ENCODE results near the gene WDR81.
A peak's percentile ranks its signal among the peaks of the same experiment; 100 is the strongest.
"Not testable (repeated sequence)": the region's sequence is repeated elsewhere in the genome, so short reads cannot be mapped to it uniquely, and the experiment has no call there.

WDR81 gene

DNA sequence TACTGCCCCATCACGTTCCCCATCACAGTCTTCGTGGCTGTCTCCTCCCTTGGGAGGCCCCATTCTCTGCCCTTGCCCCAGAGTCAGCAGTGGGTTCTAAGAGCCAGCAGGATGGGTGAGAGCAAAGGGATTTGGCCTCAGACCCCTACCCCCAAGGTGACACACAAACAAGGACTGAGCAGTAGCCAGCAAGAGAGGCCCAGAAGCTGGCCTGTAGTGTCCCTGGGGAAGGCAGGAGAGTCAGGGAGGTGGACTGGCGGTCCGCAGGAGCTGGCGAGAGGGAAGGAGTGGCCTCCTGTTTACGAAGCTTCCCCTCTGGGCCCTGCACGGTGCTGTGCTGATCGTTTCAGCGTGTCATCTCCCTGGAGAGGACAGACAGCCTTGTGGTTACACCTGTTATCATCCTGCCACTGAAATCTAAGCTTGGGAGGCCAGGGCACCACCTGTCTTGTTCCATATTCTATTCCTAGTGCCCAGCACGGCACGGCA, 8.4 kb downstream of the WDR81 start:
- TF ChIP-seq, protein P1, sequence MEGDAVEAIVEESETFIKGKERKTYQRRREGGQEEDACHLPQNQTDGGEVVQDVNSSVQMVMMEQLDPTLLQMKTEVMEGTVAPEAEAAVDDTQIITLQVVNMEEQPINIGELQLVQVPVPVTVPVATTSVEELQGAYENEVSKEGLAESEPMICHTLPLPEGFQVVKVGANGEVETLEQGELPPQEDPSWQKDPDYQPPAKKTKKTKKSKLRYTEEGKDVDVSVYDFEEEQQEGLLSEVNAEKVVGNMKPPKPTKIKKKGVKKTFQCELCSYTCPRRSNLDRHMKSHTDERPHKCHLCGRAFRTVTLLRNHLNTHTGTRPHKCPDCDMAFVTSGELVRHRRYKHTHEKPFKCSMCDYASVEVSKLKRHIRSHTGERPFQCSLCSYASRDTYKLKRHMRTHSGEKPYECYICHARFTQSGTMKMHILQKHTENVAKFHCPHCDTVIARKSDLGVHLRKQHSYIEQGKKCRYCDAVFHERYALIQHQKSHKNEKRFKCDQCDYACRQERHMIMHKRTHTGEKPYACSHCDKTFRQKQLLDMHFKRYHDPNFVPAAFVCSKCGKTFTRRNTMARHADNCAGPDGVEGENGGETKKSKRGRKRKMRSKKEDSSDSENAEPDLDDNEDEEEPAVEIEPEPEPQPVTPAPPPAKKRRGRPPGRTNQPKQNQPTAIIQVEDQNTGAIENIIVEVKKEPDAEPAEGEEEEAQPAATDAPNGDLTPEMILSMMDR (conservative IDR thresholded peaks at IDR 0.05; ENCODE audit: low read length): no peak
- no peak overlapping the region for H3K4me3 ChIP-seq (ENCODE audit: low read length)
- no peak for DNase-seq (ENCODE audit: low read depth)

DNA sequence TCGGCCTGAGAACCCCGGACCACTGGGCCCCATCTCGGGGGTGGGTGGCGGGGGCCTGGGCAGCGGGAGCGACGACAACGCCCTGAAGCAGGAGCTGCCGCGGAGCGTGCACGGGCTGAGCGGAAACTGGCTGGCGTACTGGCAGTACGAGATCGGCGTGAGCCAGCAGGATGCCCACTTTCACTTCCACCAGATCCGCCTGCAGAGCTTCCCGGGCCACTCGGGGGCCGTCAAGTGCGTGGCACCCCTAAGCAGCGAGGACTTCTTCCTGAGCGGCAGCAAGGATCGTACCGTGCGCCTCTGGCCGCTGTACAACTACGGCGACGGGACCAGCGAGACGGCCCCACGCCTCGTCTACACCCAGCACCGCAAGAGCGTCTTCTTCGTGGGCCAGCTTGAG, 9.3 kb downstream of the WDR81 start:
- H3K4me3 ChIP-seq (ENCODE audit: low read length): no peak overlapping the region
- TF ChIP-seq, protein P1 (conservative IDR thresholded peaks at IDR 0.05; ENCODE audit: low read length): no peak
- DNase-seq (ENCODE audit: low read depth): no peak

DNA sequence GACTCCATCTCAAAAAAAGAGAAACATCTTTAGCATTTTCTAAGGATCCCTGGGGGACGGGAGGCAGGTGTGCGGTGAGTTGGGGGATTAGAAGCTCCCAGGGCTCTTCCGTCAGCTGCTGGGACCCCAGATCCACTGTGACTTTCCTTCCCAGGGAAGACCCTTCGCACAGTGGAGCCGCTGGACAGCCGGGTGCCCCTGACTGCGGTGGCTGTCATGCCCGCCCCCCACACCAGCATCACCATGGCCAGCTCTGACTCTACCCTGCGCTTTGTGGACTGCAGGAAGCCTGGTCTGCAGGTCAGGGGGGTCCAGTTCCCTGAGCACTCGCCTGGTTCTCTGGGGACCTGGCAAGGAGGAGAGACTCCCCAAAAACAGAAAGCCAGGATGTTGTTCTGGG, 10.9 kb downstream of the WDR81 start:
- TF ChIP-seq, protein P1 (conservative IDR thresholded peaks at IDR 0.05; ENCODE audit: low read length): no peak
- H3K4me3 ChIP-seq (ENCODE audit: low read length): no peak overlapping the region
- no peak for DNase-seq (ENCODE audit: low read depth)

DNA sequence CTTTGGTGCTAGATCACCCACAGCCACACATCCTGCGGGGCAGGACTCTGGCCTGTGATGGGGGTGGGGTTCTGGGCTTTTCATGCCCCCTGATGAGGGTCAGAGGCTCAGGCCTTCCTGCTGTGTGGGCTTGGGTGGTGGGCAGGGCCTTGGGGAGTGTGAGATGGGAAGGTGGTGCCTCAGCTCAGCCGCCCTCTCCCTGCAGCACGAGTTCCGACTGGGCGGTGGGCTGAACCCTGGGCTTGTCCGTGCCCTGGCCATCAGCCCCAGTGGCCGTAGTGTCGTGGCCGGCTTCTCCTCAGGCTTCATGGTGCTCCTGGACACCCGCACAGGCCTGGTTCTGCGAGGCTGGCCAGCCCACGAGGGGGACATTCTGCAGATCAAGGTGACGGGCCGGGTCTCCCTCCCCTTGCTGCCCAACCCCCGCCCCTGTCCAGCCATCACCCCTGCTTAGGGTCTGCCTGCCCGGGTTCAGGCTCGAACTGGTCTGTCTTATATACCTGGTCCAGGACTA, 11.4 kb downstream of the WDR81 start:
- TF ChIP-seq, protein P1 (conservative IDR thresholded peaks at IDR 0.05; ENCODE audit: low read length): no peak
- DNase-seq (ENCODE audit: low read depth): no peak
- no peak overlapping the region for H3K4me3 ChIP-seq (ENCODE audit: low read length)

DNA sequence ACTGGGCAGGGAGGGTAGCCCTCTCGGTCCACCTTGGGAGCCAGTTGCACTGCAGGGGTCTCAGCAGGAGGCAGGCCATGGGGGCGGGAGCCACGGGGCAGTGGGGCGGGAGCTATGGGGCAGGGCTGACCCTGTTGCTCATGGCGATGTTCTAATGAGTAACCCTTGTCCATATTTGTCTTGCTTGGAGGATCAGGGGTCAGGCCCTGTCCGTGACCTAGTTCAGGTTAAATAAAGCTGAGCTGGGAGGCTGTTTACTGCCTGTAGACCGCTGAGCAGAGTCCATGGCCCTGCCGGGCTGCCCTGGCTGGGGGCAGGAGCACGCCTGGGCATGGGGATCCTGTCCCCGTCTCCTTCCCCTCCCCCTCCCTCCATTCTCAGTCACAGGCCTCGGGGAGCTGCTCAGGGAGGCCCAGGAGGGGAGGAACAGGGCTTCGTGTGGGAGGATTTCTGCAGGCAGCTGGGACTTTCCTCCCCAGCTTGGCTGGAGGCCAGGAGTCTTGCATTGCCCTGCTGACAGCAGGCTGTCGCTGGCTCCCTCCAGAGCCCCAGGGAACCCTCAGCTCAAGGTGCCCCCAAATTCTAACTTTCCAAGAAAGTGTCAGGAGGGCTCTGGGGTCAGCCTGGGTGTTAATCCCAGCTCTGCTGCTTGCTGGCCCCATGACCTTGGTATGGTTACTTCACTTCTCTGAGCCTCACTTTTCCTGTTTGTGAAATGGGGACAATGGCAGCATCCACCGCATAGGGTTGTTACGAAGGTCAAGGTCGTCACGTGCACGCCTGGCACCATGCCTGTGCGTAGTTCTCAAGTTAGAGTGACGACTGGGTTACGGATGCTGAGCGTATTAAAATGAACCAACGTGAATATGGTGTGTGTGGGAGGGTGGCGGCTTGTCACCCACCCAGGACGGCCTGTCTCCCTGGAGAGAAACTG, 12.1 kb downstream of the WDR81 start:
- no peak overlapping the region for H3K4me3 ChIP-seq (ENCODE audit: low read length)
- peak; percentile 60 for DNase-seq (ENCODE audit: low read depth)
- TF ChIP-seq, protein P1 (conservative IDR thresholded peaks at IDR 0.05; ENCODE audit: low read length): no peak

DNA sequence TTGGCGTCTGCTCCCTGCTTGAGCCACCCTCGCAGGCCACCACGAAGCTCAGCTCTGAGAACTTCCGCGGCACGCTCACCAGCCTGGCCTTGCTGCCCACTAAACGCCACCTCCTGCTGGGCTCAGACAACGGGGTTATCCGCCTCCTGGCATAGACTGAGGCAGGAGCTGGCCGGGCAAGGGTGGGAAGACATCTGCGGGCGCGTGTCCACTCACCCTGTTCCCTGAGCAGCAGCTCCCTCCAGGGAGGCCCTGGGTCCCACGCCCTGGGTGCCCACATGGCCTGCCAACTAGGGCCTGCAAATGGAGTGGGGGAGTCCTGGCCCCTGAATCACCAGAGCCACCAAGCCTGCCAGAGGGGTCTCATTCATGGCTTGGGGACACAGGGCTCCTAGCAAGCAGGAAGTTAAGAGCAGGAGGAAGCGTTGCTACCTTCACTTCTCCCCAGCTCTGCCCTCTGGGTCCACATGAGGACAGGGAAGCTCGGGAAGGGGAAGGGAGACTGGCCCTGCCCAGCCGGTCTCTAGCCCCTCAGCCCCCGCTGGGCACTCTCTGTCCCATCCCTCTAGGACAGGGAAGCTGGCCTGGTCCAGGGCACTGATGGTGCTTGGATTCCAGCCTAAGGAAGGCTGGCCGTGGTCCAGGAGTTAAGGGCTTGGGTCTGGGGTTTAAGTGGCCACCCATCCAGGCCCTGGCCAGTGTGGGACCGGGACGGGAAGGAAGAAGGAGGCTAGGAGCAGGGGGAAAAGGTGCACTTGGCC, 13.2 kb downstream of the WDR81 start:
- H3K4me3 ChIP-seq (ENCODE audit: low read length): no peak overlapping the region
- TF ChIP-seq, protein P1 (conservative IDR thresholded peaks at IDR 0.05; ENCODE audit: low read length): no peak

DNA sequence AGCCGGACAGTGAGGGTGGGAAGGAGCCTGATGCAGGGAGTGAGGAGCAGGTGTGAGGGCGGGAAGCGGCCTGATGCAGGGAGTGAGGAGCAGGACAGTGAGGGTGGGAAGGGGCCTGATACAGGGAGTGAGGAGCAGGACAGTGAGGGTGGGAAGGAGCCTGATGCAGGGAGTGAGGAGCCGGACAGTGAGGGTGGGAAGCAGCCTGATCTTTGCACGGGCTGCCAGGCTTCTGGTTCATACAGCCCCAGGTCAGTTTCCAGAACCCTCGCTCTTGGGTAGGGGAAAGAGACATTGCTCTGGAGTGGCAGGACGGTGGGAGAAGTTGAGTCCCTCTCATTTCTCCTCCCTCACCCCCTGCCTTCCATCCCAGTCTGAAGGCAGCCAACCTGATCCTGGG, 17.4 kb downstream of the WDR81 start:
- not testable (repeated sequence) for DNase-seq (ENCODE audit: low read depth); H3K4me3 ChIP-seq (ENCODE audit: low read length)

More for the DNA sequence above, 13.2 kb downstream of the WDR81 start:
- no peak for DNase-seq (ENCODE audit: low read depth)
